GM12878 (cell line): ENCODE results near the gene REG1A. TPM values are rescaled to one million over a fixed set of nuclear protein-coding genes. Genes with fewer than 3 reads are reported as not detected.

ENCODE experiments used
- IKZF2 ChIP-seq, 2 experiments: fragments of 450-650 bp; IDR thresholded peaks; 2 replicates each; pipeline ENCODE4 v1.6.1; 2017; ENCODE audit warnings: mild to moderate bottlenecking in 2 of 2, moderate library complexity in 2 of 2
- PRDM15 ChIP-seq: fragments of 450-650 bp; formaldehyde crosslinking; IDR thresholded peaks from 2 replicates; pipeline ENCODE4 v1.4.0; 2020; ENCODE audit warnings: mild to moderate bottlenecking, moderate library complexity
- SIX5 ChIP-seq: IDR thresholded peaks from 2 replicates; pipeline ENCODE4 v1.6.1; 2011; ENCODE audit warnings: mild to moderate bottlenecking, low read depth, low read length, moderate library complexity; ENCODE audit not compliant: severe bottlenecking
- SPI1 ChIP-seq: IDR thresholded peaks from 2 replicates; pipeline ENCODE4 v1.6.1; 2011; ENCODE audit warnings: low read depth, mild to moderate bottlenecking, low read length, moderate library complexity, borderline replicate concordance; ENCODE audit not compliant: insufficient read depth
- TCF12 ChIP-seq: IDR thresholded peaks from 2 replicates; pipeline ENCODE4 v1.6.1; 2011; ENCODE audit warnings: low read depth, mild to moderate bottlenecking, low read length
- ZNF687 ChIP-seq: fragments of 450-650 bp; IDR thresholded peaks from 2 replicates; pipeline ENCODE4 v1.6.1; 2017; ENCODE audit warnings: mild to moderate bottlenecking, moderate library complexity
- polyA plus RNA-seq, 11 experiments: library from polyadenylated mRNA; depleted of rRNA in 4 of 11; unstranded in 6 of 11; stranded (reverse) in 5 of 11; fragments of >200 nt; fragmentation: Nextera tagmentation in 4 of 11; fragmentation: Illumina TruSeq in 1 of 11; extraction: Ambion mirVana in 4 of 11; extraction: Trizol in 1 of 11; gene quantifications; 1 replicate in 1 of 11; 2 replicates in 10 of 11; pipeline versions ENCODE4 v1.2.1 to v1.2.3, GENCODE V29; 2011 to 2016; ENCODE audit warnings: inconsistent platforms in 2 of 11, missing spikeins in 2 of 11, low read depth in 1 of 11
- total RNA-seq, 4 experiments: library from RNA; depleted of rRNA in 3 of 4; stranded (reverse); fragments of >200 nt in 3 of 4; fragmentation: Illumina TruSeq in 1 of 4; extraction: Trizol in 1 of 4; gene quantifications; 2 replicates each; pipeline versions ENCODE4 v1.2.1 to v1.2.3, GENCODE V29; 2013 to 2021

Gene REG1A
- total and polyA plus RNA-seq, 10 of the 15 experiments (the other 5 are each of a cell fraction or from before 2014, with no cell fraction given): 4.5 TPM; not detected in 9

- TF ChIP-seq PRDM15 (CRISPR knock-in tag): no peak
- TF ChIP-seq TCF12: no peak
- TF ChIP-seq SIX5: no peak
- TF ChIP-seq IKZF2 (IDR thresholded peaks at IDR 0.05): no peak
- no peak for TF ChIP-seq ZNF687
- no peak for TF ChIP-seq SPI1
Observed at GRCh38 chr2:79083597-79084251, 36.6 kb upstream of the REG1A start (continued).
